A549 (cell line): ENCODE results near the gene BICC1. TPM values are rescaled to one million over a fixed set of nuclear protein-coding genes. Genes with fewer than 3 reads are reported as not detected.

Experiments used
- ATAC-seq, 2 experiments: fragments of 200-7000 bp in 1 of 2; fragments of >200 bp in 1 of 2; cut with Nextera tagmentation in 1 of 2; cut with Tn5 transposase in 1 of 2; 3 replicates each; pipeline versions ENCODE4 v1.8.0 to v1.9.1; 2018 to 2020; ENCODE audit warnings: mild to moderate bottlenecking in 1 of 2, moderate library complexity in 1 of 2
- CTCF ChIA-PET: fragments of 300-600 bp; sonication (Branson Sonifier 250); formaldehyde crosslinking; extraction: SDS; loops from one replicate; lab custom pipeline; 2021; ENCODE audit warnings: antibody characterized with exemption, inconsistent platforms; lab: Yijun Ruan, JAX
- POLR2A ChIA-PET: fragments of 350-600 bp; formaldehyde crosslinking; extraction: SDS; loops from one replicate; lab custom pipeline; 2021; ENCODE audit warnings: antibody characterized with exemption, inconsistent platforms; lab: Yijun Ruan, JAX
- DNase-seq, 2 experiments: peaks; one replicate each; pipeline versions ENCODE4 v3.0.0 to v3.0.0-alpha.2; 2011 to 2016; ENCODE audit warnings: low read depth in 1 of 2, low spot score in 1 of 2
- FAIRE-seq: peaks from 2 replicates; lab custom pipeline; 2011; peaks lifted over from hg19 to GRCh38; lab: Jason Lieb, UNC
- H3K27ac ChIP-seq, 2 experiments: fragments of >200 bp; sonication (Bioruptor Twin); formaldehyde crosslinking; 3 replicates each; pipeline ENCODE4 v1.5.1; 2016 to 2017
- H3K4me1 ChIP-seq: fragments of >200 bp; sonication (Bioruptor Twin); formaldehyde crosslinking; 3 replicates; pipeline ENCODE4 v1.6.1; 2016
- H3K4me2 ChIP-seq: fragments of >200 bp; sonication (Bioruptor Twin); formaldehyde crosslinking; 3 replicates; pipeline ENCODE4 v1.6.1; 2016
- H3K4me3 ChIP-seq: fragments of >200 bp; sonication (Bioruptor Twin); formaldehyde crosslinking; 3 replicates; pipeline ENCODE4 v1.5.1; 2016
- H3K9me3 ChIP-seq: fragments of >200 bp; sonication (Bioruptor Twin); formaldehyde crosslinking; 3 replicates; pipeline ENCODE4 v1.6.1; 2016
- ATOH8 ChIP-seq: fragments of 250-450 bp; sonication (Bioruptor Pico); IDR thresholded peaks from 2 replicates; pipeline ENCODE4 v1.5.0; 2020; ENCODE audit warnings: low read depth, mild to moderate bottlenecking, moderate library complexity
- CBX2 ChIP-seq: fragments of 200-600 bp; sonication (generic); IDR thresholded peaks from 2 replicates; pipeline ENCODE4 v1.6.1; 2016; ENCODE audit warnings: low read depth, mild to moderate bottlenecking, borderline replicate concordance
- CBX8 ChIP-seq: fragments of 200-600 bp; sonication (generic); IDR thresholded peaks from 2 replicates; pipeline ENCODE4 v1.6.1; 2016
- CEBPB ChIP-seq, 2 experiments: fragments of >200 bp in 1 of 2; sonication (Bioruptor Twin) in 1 of 2; formaldehyde crosslinking in 1 of 2; IDR thresholded peaks; 2 replicates each; pipeline ENCODE4 v1.6.1; 2012 to 2016
- EHF ChIP-seq: fragments of 250-450 bp; sonication (Bioruptor Pico); IDR thresholded peaks from 2 replicates; pipeline ENCODE4 v1.5.0; 2020; ENCODE audit warnings: mild to moderate bottlenecking
- ESRRA ChIP-seq: fragments of 150-350 bp; IDR thresholded peaks from 2 replicates; pipeline ENCODE4 v1.6.1; 2014; ENCODE audit warnings: mild to moderate bottlenecking, low read length, borderline replicate concordance
- FOSL2 ChIP-seq, 2 experiments: fragments of 450-650 bp in 1 of 2; fragments of >200 bp in 1 of 2; sonication (Bioruptor Twin) in 1 of 2; formaldehyde crosslinking; IDR thresholded peaks; 2 replicates each; pipeline versions ENCODE4 v1.5.0 to v1.6.1; 2016 to 2020; ENCODE audit warnings: mild to moderate bottlenecking in 1 of 2, moderate library complexity in 1 of 2
- FOXS1 ChIP-seq: fragments of 250-450 bp; sonication (Bioruptor Pico); IDR thresholded peaks from 2 replicates; pipeline ENCODE4 v1.5.0; 2020; ENCODE audit warnings: mild to moderate bottlenecking, moderate library complexity
- GATA3 ChIP-seq: IDR thresholded peaks from 2 replicates; pipeline ENCODE4 v1.6.1; 2012; ENCODE audit warnings: borderline replicate concordance
- JUN ChIP-seq, 2 experiments: fragments of >200 bp; sonication (Bioruptor Twin); formaldehyde crosslinking; IDR thresholded peaks; 2 replicates in 1 of 2; 3 replicates in 1 of 2; pipeline ENCODE4 v1.6.1; 2016 to 2017
- MAFK ChIP-seq: fragments of 450-650 bp; IDR thresholded peaks from 2 replicates; pipeline ENCODE4 v1.6.1; 2014; ENCODE audit not compliant: partially characterized antibody
- NFE2L2 ChIP-seq: fragments of 150-350 bp; conservative IDR thresholded peaks from 2 replicates; pipeline ENCODE4 v1.6.1; 2014; ENCODE audit warnings: low read length
- NR3C1 ChIP-seq: fragments of >200 bp; sonication (Bioruptor Twin); formaldehyde crosslinking; IDR thresholded peaks from 3 replicates; pipeline ENCODE4 v1.6.1; 2017
- PBX3 ChIP-seq: IDR thresholded peaks from 2 replicates; pipeline ENCODE4 v1.6.1; 2012
- PHF8 ChIP-seq: fragments of 200-600 bp; sonication (generic); IDR thresholded peaks from 2 replicates; pipeline ENCODE4 v1.6.1; 2016; ENCODE audit warnings: low read depth, mild to moderate bottlenecking, antibody characterized with exemption, moderate library complexity, borderline replicate concordance
- RAD21 ChIP-seq, 2 experiments: fragments of >200 bp in 1 of 2; sonication (Bioruptor Twin) in 1 of 2; formaldehyde crosslinking in 1 of 2; IDR thresholded peaks in 1 of 2; conservative IDR thresholded peaks in 1 of 2; 2 replicates in 1 of 2; 3 replicates in 1 of 2; pipeline ENCODE4 v1.6.1; 2012 to 2018; ENCODE audit warnings: inconsistent platforms in 1 of 2
- RARB ChIP-seq: fragments of 250-450 bp; sonication (Bioruptor Pico); IDR thresholded peaks from 2 replicates; pipeline ENCODE4 v1.8.0; 2021; ENCODE audit warnings: mild to moderate bottlenecking, moderate library complexity
- RCOR1 ChIP-seq: fragments of 150-350 bp; IDR thresholded peaks from 2 replicates; pipeline ENCODE4 v1.6.1; 2014; ENCODE audit warnings: antibody characterized with exemption, low read length, low read depth
- RFX5 ChIP-seq: fragments of 450-650 bp; IDR thresholded peaks from 2 replicates; pipeline ENCODE4 v1.7.1; 2014; ENCODE audit warnings: antibody characterized with exemption, mild to moderate bottlenecking, moderate library complexity
- TFCP2L1 ChIP-seq: fragments of 250-450 bp; sonication (Bioruptor Pico); IDR thresholded peaks from 2 replicates; pipeline ENCODE4 v1.5.0; 2021; ENCODE audit warnings: mild to moderate bottlenecking
- TP53 ChIP-seq: fragments of 250-450 bp; sonication (Bioruptor Pico); IDR thresholded peaks from 2 replicates; pipeline ENCODE4 v1.5.0; 2021; ENCODE audit warnings: mild to moderate bottlenecking, moderate library complexity
- ZSCAN20 ChIP-seq: fragments of 250-450 bp; sonication (Bioruptor Pico); IDR thresholded peaks from 2 replicates; pipeline ENCODE4 v1.8.0; 2022; ENCODE audit warnings: mild to moderate bottlenecking, moderate library complexity
- WGBS: methylation state at CpG from one replicate; pipeline ENCODE4 v1.1.6; 2017; ENCODE audit errors: missing lambda C conversion rate; 5-methylcytosine and 5-hydroxymethylcytosine counted together
- polyA plus RNA-seq, 4 experiments: library from polyadenylated mRNA; depleted of rRNA in 3 of 4; stranded (reverse); fragments of >200 nt; fragmentation: RNase III in 1 of 4; extraction: RNeasy Plus Mini Kit Qiagen cat#74134 plus additional on column Dnase treatment in 1 of 4; gene quantifications; 2 replicates in 3 of 4; 3 replicates in 1 of 4; pipeline ENCODE4 v1.2.3, GENCODE V29; 2011 to 2017
- TF ChIP-seq, protein P1 (sequence below): fragments of 250-450 bp; sonication (Bioruptor Pico); IDR thresholded peaks from 2 replicates; pipeline ENCODE4 v1.5.0; 2021; ENCODE audit warnings: mild to moderate bottlenecking, moderate library complexity, borderline replicate concordance
- TF ChIP-seq, protein P2 (sequence below): IDR thresholded peaks from 2 replicates; pipeline ENCODE4 v1.6.1; 2012; ENCODE audit warnings: low read depth, borderline replicate concordance
- TF ChIP-seq, protein P3 (sequence below): fragments of >200 bp; sonication (Bioruptor Twin); formaldehyde crosslinking; IDR thresholded peaks from 2 replicates; pipeline ENCODE4 v1.6.1; 2016

The BICC1 gene
- polyA plus RNA-seq, 2 of the 4 experiments (the other 2 are of a cell fraction), result 36.9 to 56.8 TPM

DNA sequence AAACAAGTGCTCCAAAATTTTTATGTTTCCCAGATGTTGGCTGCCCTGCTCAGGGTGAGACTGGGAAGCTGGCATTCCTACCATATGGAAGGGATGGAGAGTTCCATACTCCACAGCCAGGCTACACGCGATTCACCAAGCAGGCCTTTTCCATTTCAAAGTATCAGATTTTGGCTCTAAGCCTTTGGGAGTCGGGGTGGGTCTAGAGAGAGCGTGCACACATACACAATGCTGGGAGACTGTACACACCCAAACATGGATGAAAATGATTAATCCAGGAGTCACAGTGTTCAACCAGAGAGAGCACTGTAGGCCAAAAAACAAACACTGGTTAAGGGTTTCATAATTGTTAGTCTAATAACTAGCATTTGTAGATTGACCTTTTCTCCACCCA is 295.0 kb downstream of the BICC1 start (continued):
- TF ChIP-seq, protein P1, sequence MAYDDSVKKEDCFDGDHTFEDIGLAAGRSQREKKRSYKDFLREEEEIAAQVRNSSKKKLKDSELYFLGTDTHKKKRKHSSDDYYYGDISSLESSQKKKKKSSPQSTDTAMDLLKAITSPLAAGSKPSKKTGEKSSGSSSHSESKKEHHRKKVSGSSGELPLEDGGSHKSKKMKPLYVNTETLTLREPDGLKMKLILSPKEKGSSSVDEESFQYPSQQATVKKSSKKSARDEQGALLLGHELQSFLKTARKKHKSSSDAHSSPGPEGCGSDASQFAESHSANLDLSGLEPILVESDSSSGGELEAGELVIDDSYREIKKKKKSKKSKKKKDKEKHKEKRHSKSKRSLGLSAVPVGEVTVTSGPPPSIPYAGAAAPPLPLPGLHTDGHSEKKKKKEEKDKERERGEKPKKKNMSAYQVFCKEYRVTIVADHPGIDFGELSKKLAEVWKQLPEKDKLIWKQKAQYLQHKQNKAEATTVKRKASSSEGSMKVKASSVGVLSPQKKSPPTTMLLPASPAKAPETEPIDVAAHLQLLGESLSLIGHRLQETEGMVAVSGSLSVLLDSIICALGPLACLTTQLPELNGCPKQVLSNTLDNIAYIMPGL (CRISPR knock-in tag), result no peak
- TF ChIP-seq RCOR1, result no peak
- no peak for TF ChIP-seq ATOH8 (CRISPR knock-in tag)
- 0 out of 5 replicates have a peak, but pooled peaks have one; percentile 7 to 24 for TF ChIP-seq RAD21 (conservative IDR thresholded peaks at IDR 0.05 in 1 of 2, IDR thresholded peaks at IDR 0.05 in 1 of 2)
- TF ChIP-seq PBX3, result no peak
- TF ChIP-seq RFX5, result no peak
- TF ChIP-seq PHF8, result no peak
- 0 out of 4 replicates have a peak, but pooled peaks of 1 of the 2 experiments have one; percentile 9 for TF ChIP-seq CEBPB (IDR thresholded peaks at IDR 0.05)
- TF ChIP-seq TP53, result no peak
- no peak for TF ChIP-seq RARB
- no peak for TF ChIP-seq FOXS1

DNA sequence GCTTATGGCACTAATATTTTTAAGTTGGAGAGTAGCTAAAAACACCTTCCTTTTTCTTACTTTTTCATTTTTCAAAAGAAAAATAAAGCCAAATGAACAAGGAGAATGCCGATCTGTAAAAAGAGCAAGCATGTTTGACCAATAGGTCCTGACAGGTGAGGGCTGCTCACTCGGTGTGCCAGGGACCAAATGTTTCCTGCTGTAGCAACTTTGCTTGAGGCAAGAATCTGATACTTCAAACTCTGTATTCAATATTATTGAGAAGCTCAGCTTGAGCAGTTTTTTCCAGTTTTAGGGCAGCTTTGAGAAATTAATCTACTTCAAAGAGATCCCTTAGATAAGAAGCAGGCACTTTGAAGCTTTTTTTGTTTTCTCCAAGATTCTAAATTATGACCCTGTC is 298.1 kb downstream of the BICC1 start:
- Histone ChIP-seq H3K9me3 (no peaks in the 10 kb centered on the region), H3K4me3 (no peak overlapping the region), H3K4me2 (no peak overlapping the region)
- no peak for TF ChIP-seq CBX2
- no peak for TF ChIP-seq ESRRA
- TF ChIP-seq, protein P2, sequence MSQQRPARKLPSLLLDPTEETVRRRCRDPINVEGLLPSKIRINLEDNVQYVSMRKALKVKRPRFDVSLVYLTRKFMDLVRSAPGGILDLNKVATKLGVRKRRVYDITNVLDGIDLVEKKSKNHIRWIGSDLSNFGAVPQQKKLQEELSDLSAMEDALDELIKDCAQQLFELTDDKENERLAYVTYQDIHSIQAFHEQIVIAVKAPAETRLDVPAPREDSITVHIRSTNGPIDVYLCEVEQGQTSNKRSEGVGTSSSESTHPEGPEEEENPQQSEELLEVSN, result no peak
- TF ChIP-seq, protein P1 (CRISPR knock-in tag), result no peak
- TF ChIP-seq, all 56 proteins: peak for 0
- ATAC-seq (no peak), DNase-seq (no peak), FAIRE-seq (peak; percentile 13)
- Histone ChIP-seq H3K4me1 (peaks cover 47% of the 10 kb centered on the region), H3K27ac (no peak overlapping the region)
- POLR2A ChIA-PET, result interaction anchor here (0.7 kb wide), 1 partner anchor 46 kb away, joined by 3 read pairs; no protein-coding TSS in a partner anchor
- CTCF ChIA-PET, result interaction anchor here (0.9 kb wide), 1 partner anchor 396 kb away, joined by 3 read pairs; no protein-coding TSS in a partner anchor
- WGBS, result 92% methylated on average over 2 of the region's 2 CpGs

DNA sequence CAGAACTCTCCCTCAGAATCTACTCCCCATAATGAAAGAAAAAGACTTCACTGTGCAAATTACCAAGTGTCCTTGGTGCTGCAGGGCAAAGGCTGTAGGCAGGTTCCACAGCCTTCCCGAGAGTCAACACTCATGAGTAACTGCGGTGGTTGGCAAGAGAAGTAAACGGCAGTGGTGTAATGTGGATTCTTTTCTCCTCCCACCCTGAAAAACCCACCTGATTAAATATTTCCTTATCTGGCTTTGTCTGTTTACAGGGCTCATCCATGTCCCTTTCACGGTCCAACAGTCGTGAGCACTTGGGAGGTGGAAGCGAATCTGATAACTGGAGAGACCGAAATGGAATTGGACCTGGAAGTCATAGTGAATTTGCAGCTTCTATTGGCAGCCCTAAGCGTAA is 300.9 kb downstream of the BICC1 start:
- Histone ChIP-seq H3K4me2 (no peak overlapping the region), H3K9me3 (no peaks in the 10 kb centered on the region), H3K4me1 (peaks cover 40% of the 10 kb centered on the region), H3K27ac (no peak overlapping the region), H3K4me3 (no peak overlapping the region)
- TF ChIP-seq NR3C1 (no peak), JUN (IDR thresholded peaks at IDR 0.05) (no peak), TFCP2L1 (CRISPR knock-in tag) (no peak), CBX8 (no peak), RARB (no peak), ATOH8 (CRISPR knock-in tag) (no peak), MAFK (no peak), RAD21 (conservative IDR thresholded peaks at IDR 0.05 in 1 of 2, IDR thresholded peaks at IDR 0.05 in 1 of 2) (no peak), FOSL2 (IDR thresholded peaks at IDR 0.05) (no peak), FOSL2 (CRISPR knock-in tag; IDR thresholded peaks at IDR 0.05) (no peak), NFE2L2 (no peak), GATA3 (no peak), ZSCAN20 (CRISPR knock-in tag) (no peak), EHF (CRISPR knock-in tag) (no peak), PHF8 (no peak), FOXS1 (no peak)
- TF ChIP-seq, protein P3, sequence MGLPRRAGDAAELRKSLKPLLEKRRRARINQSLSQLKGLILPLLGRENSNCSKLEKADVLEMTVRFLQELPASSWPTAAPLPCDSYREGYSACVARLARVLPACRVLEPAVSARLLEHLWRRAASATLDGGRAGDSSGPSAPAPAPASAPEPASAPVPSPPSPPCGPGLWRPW, result no peak
- FAIRE-seq, result no peak
- no peak for ATAC-seq
- ChIA-PET CTCF (interaction anchor here (1.6 kb wide), 1 partner anchor 32 kb away, joined by 4 read pairs; no protein-coding TSS in a partner anchor), POLR2A (no interaction called here)
- DNase-seq, result no peak
- 87% methylated on average over 8 of the region's 8 CpGs for WGBS
